GM10847 (cell line): Measurements from ENCODE around the gene TNFAIP2.

Experiments used
- POLR2A ChIP-seq: IDR thresholded peaks from 2 replicates; pipeline ENCODE4 v1.6.1; 2011; ENCODE audit not compliant: insufficient read length; ENCODE audit errors: extremely low read depth

TNFAIP2 gene

GRCh38 chr14:103122947-103123633 is at the start of gene TNFAIP2:
Gene TNFAIP2, plus strand, starts transcription at chr14:103123461. Its CDS starts 2,997 bp downstream, at chr14:103126458.
- peak; percentile 14 for TF ChIP-seq POLR2A

DNA sequence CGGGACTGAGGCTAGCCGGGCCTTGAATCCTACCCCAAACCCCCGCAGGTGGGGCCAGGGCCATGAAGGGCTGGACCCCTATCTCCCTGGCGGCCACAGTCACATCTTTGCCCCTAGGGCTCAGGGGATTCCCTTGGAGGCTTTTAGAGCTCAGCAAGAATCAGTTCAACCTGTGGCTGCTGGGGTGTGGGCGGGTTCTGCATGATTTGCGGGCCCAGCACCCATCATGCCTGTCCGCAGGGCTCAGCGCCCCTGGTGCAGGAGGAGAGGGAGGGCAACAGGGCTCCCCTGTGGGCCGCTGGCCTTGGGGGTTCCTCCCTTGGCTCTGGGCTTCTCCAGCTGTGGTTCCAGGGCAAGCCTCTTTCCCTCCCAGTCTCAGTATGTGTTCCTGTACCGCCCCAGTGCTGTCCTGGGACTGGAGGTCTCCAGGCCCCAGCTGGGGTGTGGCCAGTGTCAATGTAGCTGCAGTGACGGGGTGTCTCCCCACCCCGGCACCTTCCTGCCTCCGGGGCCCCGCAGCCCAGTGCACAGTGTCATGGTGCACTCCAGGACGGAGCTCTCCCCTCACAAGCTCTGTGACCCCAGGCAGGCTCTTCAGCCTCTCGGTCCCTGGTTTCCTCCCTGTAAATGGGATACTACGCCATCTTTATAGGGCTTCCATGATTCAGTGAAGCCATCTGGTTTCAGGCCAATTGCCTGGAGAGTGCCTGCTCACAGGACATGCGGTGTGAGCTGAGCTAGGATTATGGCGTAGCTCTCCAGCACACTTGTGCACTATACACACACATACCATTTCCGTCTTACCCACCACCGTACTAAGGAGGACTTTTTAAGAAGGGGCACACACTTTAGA is 49.2 kb upstream of the TNFAIP2 start:
- TF ChIP-seq POLR2A, result no peak

DNA sequence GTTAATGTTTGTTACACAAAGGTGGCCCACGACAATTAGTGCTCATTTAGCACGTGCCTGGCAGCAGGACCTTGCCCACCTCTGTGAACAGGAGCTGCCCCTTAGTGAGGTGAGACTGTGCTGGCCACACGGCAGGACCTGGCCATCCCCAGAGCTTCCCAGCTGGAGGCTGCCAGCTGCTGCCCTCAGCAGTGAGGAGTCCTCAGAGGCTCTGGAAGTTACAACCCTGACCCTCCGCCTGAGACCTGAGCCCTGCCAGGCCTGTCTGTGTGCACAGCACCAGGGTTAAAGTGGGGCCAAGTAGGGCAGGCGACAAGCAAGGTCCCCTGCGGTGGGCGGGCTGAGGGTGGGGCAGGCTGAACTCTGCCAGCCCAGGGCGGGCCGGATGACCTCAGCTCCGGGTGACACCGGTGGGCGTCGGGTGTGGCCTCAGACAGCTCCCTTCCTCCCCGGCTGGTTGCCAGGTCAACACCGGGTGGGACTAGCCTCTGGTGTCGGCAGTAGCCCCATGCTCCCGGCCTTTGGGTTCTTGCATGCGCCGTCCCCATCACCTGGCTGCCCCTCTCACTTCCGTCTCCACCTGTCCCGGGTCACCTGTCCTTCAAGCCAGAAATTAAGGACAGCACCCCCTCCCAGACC is 48.4 kb upstream of the TNFAIP2 start:
- TF ChIP-seq POLR2A, result no peak

GRCh38 chr14:103078420-103078749 is 44.9 kb upstream of the TNFAIP2 start:
- TF ChIP-seq POLR2A, result no peak

DNA sequence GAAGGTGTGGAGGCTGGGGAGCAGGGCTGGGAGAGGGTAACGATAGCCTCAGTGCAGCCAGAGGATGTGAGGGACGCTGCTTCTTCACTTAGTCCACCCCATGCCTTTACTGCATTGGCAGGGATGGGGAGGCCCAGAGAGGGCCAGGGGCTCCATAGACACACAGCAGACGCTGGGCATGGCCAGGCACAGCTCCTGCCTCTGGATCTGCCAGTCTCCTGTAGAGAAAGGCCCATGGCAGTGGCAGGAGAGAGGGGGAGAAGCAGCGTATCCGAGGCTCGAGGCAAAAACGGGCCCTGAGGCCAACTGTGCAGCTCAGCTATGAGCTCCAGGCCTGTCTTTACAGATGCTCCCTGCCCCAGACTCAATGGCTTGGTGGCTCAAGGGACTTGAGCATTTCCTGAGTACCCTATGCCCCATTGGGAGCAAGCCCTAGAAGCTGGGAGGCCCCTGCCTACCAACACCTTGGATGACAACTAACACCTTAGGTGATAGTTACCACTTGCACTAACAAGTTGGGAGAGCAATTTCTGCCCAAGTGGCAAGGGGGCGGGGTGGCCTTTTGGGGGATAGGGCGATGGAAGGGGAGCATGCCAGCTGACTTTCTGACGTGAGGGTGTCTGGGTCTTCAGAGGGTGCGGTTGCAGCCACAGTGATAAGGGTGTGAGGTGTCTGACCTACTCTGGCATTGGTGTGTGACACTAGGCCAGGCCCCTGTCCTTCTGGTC is 44.2 kb upstream of the TNFAIP2 start:
- no peak for TF ChIP-seq POLR2A

DNA sequence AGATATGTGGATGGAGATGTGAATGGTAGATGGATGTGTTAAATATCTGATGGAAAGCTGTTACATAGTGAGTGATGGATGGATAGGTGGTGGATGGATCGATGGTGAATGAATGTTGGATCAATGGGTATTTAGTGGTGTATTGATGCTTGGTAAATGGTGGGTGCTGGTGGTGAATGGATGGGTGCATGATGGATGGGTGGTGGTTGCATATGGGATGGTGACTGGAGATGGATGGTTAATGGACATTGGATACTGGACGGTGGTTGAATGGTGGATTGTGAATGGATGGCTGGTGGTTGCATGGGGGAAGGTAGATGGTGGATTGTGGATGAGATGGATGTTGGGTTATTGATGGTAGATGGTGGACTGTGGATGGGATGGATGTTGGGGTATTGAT is 41.3 kb upstream of the TNFAIP2 start:
- no peak for TF ChIP-seq POLR2A

- TF ChIP-seq POLR2A, result no peak
These were observed 39.0 kb upstream of the TNFAIP2 start, which contains the start of gene LBHD2 for GRCh38 chr14:103084021-103084919. Gene LBHD2, plus strand, starts transcription at chr14:103084210. Its CDS starts 1,803 bp downstream, at chr14:103086013.

- no peak for TF ChIP-seq POLR2A
These were observed 37.9 kb upstream of the TNFAIP2 start for GRCh38 chr14:103085106-103086091.

DNA sequence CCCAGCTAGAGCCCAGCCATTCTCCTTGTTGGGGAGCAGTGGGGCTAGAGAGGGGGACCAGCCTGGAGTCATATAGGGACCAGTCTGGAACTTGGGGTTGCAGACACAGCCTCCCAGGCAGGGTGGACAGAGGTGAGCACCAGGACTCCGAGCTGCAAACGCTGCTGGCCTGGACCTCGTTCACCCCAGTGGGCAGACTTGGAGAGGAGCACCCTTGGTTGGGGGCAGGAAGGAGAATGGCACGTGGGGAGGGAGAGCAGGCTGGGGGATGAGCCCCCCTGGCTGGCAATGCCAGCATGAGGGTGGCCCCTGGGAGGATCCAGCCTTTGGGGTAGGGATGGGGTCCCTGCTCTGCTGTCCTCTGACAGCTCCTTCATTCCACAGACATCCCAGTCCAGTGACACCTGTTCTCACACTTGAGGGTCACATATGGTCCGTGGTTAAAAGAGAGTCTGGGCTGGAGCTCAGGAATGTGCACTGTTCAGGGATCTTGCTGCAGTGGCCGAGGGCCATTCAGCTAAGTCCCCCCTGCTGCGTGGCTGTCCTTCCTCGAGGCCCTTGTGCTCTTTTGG is 36.4 kb upstream of the TNFAIP2 start:
- no peak for TF ChIP-seq POLR2A

- TF ChIP-seq POLR2A, result no peak
These were observed 35.9 kb upstream of the TNFAIP2 start for GRCh38 chr14:103087343-103087835.

DNA sequence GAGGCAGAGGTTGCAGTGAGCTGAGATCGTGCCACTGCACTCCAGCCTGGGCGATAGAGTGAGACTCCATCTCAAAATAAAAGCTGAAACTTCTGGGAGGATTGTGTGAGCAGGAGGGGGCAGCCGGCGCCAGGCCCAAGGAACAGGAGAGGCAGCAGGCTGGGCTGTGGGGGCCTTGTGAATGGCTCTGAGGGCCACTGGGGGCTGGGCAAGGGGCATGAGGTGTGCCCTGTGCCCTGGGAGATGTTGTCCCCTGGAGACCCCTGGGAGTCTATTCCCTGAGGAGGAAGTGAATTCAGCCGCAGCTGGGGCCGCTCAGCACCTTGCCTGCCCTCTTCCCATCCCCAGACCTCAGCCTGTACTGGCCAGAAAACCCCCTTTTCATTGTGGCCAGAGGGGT is 34.3 kb upstream of the TNFAIP2 start:
- TF ChIP-seq POLR2A, result no peak
